HG02610 (cell line): ENCODE measurements around the gene OCIAD1.
"Not testable (repeated sequence)": the region's sequence is repeated elsewhere in the genome, so short reads cannot be mapped to it uniquely, and the experiment has no call there.

Experiments used
- ATAC-seq: cut with Tn5 transposase; IDR thresholded peaks from one replicate; pipeline ENCODE4 v1.9.1; 2021; ENCODE audit warnings: mild to moderate bottlenecking, moderate library complexity; ENCODE audit not compliant: unreplicated experiment

Gene OCIAD1

DNA sequence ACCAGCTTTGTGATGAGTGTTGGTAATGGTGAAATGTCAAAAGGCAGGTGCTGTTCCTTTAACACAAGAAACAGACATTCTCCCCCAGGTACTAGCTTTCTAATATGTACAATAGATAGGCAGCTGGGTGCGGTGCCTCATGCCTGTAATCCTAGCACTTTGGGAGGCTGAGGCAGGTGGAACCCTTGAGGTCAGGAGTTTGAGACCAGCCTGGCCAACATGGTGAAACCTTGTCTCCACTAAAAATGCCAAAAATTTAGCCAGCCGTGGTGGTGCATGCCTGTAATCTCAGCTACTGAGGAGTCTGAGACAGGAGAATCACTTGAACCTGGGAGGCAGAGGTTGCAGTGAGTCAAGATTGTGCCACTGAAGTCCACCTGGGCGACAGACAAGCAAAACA, 50.8 kb downstream of the OCIAD1 start:
- not testable (repeated sequence) for ATAC-seq

DNA sequence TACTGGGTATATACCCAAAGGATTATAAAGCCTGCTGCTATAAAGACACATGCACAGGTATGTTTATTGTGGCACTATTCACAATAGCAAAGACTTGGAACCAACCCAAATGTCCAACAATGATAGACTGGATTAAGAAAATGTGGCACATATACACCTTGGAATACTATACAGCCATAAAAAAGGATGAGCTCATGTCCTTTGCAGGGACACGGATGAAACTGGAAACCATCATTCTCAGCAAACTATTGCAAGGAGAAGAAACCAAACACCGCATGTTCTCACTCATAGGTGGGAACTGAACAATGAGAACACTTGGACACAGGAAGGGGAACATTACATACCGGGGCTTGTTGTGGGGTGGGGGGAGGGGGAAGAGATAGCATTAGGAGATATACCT, 58.9 kb downstream of the OCIAD1 start:
- ATAC-seq: not testable (repeated sequence)

DNA sequence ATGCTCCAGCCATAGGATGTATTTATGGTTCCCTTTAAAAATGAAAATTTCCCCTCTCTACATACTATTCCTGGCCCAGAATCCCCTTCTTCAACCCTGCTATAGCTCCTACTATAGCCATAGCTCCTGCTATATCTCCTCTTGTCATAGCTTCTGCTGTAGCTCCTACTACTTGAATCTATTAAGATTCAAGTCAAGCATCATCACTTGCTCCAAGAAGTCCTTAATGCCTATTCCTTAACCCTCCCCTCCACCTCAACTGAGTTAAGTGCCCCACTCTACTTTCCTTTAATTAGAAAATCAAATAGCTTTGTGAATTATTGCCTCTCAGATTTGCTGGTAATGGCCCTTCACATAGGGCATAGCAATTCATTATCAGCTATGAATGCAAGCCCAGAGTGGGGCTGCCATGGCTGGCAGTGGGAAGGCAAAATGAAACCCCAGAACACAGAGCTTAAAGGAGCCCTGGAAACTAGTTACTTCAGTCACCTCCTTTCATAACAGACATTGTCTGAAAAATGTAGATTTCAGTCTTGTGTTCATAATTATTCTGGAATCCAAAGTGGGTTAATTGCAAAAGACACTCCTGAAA, 60.2 kb downstream of the OCIAD1 start:
- ATAC-seq: no peak

DNA sequence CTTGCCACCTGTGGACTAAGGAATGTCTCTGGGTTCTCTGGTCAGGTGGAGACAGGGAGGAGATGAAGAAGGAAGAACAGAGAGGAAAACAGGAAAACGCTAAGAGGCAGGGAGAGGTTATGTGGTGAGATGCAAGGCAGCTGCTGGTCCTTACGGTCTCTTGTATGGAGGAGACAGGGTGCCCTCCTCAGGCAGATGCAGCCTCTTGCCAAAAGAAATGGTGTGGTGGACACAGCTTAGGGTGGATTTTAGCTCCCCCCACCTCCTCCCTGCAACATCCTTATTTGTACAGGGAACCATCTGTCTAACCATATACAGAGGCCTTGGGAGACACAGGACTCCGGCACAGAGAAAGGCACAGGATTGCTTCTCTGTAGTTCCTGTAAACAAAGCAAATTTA, 66.0 kb downstream of the OCIAD1 start:
- no peak for ATAC-seq

DNA sequence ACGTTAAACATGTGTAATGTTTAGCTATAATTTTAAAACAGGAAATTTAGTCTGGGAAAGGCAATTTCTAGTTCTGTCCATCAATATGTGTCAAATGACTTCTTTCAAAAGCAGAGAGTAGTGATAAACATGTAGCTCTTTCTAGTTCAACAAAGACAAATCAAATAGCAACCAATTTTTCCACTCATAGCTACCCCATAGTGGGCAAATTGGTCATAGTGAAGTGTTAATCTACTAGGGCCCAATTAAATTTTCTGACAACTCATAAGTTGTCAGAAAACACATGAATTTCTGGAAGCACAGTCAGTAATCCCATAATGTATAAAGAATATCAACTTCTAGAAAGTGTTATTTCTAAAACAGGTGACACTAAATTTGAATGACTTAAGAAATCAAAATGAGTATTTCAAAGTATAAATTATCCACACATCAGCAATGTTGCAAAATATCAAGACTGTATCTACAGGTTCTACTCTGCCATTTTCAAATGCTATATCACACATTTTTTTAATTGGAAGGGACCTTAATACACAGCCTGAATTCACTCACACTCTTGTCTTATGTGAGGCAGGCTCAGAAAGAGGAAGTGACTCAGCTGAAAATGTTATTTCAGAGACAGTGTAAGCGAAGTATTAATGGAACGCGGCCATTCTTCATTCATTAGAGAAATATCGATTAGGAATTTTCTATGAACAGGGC, 68.0 kb downstream of the OCIAD1 start:
- peak; percentile 75 for ATAC-seq

DNA sequence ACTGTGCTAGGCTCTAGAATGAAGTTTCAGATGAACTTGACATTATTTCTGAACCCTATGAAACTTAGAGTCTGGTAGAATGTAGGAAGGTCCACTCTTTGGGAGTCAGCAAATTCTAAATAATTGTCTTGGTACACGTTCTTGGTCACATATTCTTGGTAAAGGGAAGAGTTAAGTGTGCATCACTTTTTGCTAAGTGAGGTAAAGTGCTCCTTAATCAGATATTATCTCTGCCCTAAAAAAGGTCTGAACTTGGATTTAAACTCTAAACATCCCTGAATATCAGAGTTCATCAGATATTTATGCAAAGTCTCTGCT, 68.5 kb downstream of the OCIAD1 start:
- no peak for ATAC-seq

DNA sequence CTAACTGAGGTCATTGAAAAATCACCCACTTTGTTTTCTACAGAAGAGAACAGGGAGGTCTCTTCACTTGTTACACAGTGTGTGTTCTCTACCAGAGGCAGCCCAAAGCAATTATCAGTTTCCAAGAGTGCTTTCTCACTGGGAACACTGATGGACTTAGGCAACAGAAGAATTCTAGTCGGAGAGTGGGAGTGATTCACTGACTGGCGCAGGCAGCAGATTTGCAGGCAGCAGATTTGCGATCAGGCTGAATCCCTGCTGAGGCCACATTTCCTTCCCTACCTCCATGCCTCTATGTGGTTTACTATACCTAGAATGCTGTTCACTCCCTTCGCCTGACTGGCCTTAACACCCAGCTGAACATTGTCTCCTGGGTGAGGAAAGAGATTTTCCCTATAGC, 69.1 kb downstream of the OCIAD1 start:
- no peak for ATAC-seq

DNA sequence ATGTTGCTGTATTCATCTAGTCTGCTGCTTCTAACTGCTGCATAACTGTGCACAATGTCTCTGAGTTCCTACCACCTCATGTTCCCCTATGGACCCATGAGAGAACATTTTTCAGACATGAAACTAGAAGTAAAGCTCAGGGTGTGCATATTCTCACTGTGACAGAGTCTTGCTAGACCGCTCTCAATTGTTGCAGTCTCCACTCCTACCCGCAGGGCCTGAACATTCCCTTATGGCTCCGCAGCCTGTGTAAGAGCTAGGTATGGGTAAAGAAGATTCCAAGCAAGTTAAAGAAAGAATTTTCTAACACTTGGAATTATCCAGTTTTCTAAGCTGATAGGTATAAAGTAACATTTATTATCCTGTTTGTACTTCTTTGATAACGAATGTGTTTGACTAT, 70.3 kb downstream of the OCIAD1 start:
- no peak for ATAC-seq

DNA sequence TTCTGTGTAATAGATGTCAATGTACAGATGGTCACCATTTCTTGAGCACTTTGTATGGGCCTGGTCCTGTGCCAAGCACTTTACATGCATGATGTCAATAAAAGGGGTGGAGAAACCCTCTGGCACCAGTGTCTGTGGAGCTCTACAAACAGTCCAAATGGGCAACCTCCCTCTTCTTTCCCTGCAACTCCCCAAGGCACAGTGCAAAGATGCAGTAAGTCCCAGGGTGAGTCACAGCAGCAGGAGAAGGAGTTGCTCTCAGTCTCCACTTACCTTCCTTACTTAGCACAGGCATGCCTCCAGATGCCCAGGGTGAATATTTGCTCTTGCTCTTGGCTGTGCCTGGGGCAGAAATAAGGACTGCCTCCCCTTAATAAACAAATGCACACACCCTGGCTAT, 71.4 kb downstream of the OCIAD1 start:
- no peak for ATAC-seq

DNA sequence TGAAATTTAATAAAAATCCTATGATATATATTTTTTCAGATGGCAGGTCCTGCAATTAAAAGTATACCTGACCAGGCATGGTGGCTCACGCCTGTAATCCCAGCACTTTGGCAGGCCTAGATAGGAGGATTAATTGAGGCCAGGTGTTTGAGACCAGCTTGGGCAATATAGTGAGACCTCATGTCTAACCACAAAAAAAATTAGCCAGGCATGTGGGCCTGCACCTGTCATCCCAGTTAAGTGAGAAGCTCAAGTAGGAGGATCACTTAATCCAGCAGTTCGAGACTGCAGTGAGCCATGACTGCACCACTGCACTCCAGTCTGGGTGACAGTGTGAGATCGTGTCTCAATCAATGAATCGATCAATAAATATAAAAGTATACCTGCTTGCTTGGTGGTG, 73.2 kb downstream of the OCIAD1 start:
- ATAC-seq: no peak

DNA sequence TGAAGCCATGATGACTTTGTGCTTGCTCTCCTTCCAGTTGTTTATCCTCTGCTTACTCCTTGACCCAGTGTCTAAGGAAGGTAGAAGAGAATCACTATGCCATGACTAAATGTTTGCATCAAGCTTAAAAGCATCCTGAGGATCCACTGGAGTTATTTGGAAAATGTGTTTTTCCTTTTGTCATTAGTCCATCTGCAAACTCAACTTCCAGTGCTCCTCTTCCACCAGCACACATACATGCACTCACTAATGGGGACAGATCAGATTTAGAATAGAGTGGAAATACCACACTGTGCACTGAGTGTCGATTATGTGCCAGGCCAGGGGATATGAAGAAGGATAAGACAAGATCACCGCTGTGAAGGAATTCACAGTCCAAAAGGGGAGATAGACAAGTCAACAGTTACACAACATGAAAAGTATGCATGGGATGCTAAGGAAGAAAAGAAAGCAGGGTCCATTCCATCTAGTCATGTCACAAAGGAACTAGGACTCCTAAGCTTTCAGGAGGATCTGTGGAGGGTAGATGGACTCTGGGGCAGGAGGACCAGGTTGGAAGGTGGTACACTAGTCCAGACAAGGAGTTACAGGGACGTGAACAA, 73.8 kb downstream of the OCIAD1 start:
- ATAC-seq: no peak

DNA sequence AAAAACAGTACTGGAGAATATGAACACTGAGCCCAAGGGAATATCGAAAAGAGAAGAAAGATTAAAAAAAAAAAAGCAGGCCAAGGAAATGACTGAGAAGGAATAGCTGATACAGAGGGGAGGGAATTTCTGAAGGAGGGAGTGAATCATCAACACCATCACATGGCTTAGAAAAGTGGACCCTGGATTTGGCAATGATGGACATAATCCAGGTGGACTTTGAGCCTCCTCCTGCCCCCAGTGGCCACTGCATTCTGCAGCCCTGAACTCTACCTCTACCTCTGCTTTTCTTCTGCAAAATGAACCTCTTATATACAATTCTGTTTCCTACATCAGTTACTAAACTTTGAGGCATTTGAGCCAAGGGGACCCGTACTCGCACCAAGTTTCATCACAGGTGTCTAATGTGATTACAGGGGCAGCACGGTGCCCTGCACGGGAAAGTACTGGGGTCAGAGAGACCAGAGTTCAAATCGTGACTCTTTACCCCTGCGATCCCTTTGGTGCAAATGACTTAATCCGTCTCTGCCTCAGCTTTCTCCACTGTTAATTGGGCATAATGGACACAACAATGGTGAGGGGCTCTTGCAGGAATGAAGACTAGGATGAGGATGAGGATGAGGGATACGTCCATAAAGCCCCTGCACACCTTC, 74.6 kb downstream of the OCIAD1 start:
- ATAC-seq: no peak

DNA sequence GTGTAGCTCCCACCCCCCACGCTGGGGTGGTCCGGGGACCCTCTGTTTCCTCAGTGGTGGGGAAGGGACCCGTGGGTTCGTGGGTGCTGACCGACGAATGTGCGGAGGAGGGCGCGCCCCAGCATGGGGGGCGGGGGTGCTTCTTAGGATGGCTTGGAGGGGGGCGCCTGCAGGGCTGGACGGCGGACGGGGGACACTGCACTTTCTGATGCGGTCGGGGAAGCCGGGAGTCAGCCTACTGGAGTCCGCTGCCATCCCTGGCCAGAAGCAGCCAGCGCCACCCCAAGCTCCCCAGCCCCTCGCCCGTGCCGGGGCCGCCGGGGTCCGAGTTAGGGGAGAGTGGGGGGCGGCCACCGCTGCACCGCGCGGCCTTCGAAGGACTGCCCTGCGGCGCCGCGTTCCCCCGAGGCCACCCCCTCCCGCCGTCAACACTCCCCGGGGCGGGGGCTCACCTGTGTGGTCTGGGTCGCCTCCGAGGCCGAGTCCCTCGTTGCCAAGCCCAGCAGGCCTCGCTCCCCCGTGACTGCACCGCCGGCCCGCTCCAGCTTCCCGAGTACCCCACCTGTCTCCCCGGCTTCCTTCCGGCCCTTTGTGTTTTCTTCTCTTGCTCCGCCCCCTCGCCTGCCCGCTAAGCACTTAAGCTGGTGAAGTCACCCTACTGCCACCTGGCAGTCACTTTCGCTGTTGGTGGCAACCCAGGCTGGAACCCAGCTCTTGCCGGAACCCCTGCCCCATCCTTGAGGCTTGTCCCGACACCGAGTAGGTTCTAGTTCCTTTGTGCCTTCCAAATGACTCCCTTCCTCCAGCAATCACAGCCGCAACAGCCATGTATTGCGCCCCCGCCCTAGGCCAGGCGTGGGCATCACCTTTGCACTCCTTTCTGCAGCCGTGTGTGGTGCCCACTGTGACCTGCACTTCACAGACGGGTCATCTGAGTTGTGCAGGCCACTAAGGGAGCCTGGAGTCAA, 75.6 kb downstream of the OCIAD1 start, which contains the start of gene OCIAD2:
Gene OCIAD2, minus strand, starts transcription at position 569 of the 968 bp plus-strand sequence. CDS start 2,225 bp downstream, outside the sequence.
- ATAC-seq: peak; percentile 94

DNA sequence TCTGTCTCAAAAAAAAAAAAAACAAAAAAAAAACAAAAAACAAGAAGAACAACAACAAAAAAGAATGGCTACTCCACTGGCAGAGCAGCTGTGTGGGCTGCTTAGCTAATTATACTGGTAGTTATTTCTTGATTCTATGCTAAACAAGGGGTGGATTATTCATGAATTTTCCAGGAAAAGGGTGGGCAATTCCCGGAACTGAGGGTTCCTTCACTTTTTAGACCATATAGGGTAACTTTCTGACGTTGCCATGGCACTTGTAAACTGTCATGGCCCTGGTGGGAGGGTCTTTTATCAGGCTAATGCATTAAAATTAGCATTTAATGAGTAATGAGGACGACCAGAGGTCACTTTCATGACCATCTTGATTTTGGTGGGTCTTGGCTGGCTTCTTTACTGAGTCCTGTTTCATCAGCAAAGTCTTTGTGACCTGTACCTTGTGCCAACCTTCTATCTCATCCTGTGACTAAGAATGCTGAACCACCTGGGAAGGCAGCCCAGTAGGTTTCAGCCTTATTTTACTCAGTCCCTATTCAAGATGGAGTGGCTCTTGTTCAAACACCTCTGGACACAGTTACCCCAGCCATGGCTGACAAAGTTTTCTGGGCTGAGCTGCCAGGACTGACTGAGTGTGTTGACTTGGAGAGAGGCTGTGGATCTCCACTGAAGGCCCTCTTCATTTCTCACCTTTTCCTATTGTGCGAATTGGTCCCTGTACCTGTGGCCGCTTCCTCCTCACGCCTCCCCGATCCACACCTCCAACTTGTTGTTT, 77.0 kb downstream of the OCIAD1 start:
- no peak for ATAC-seq

DNA sequence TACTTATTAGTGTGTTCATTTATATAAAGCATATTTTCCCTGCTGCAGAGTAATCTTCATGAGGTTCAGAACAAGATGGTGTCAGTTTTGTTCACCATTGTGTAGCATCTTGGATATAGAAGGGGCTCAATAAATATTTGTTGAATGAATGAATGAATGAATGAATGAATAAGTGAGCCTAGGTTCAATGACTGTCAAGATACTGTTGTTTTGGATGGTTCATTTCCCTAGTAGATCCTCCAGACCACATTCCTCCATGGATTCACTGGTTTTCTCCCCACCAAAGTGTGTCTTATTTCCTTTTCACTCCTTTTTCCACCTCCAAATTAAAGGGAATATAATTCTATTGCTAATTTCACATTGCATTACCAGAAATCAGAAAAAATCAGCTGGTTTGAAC, 77.8 kb downstream of the OCIAD1 start:
- ATAC-seq: no peak

DNA sequence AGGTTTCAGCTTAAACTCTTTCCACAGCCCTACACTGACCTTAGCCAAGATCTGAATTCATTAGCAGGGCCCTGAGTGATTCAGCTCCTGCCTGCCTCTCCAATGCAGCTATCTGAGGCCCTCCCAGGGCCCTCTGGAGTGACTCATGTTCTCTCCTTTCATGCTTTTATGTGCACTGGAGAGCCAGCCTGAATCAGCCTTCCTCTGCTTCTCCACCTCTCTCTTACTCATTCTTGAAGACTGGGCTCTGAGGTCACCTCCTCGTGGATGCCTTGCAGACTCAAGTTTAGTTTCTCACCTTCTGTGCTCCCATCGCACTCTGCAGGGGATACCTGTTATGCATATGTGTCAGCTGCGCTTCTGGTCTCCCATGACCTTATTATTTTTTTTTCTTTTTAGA, 78.8 kb downstream of the OCIAD1 start:
- ATAC-seq: peak; percentile 31

DNA sequence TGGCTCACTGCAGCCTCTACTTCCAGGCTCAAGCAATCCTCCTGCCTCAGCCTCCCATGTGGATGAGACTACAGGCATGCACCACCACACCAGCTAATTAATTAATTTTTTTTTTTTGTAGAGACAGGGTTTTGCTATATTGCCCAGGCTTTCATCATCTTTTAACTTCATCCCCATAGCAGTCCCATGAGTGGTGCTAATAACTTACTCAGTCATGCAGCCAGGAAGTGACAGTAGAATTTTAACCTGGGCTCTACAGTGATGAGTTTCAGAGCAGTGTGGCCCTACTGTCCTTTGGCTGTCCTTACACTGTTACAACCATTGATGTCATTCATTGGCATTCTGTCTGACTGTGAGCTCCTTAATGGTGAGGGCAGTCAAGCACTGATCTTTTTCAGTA, 79.6 kb downstream of the OCIAD1 start:
- ATAC-seq: no peak
